WTC11 (cell line): ENCODE measurements around the gene SLAIN1. TPM values are rescaled to one million over a fixed set of nuclear protein-coding genes. Genes with fewer than 3 reads are reported as not detected.
A peak's percentile ranks its signal among the peaks of the same experiment; 100 is the strongest.

Experiments
- ATAC-seq: fragments of 200-7000 bp; cut with Tn5 transposase; 2 replicates; pipeline ENCODE4 v1.10.0; 2021; ENCODE audit warnings: mild to moderate bottlenecking, moderate library complexity
- CTCF ChIA-PET: fragments of 300-600 bp; sonication (Branson Sonifier 250); formaldehyde crosslinking; loops from one replicate; lab custom pipeline; 2021; ENCODE audit warnings: antibody characterized with exemption; lab: Charles Lee
- POLR2A ChIA-PET: fragments of 350-600 bp; sonication (Branson Sonifier 250); formaldehyde crosslinking; loops from one replicate; lab custom pipeline; 2021; ENCODE audit warnings: antibody characterized with exemption; lab: Charles Lee
- DNase-seq: peaks from one replicate; pipeline ENCODE4 v3.0.0; 2021; ENCODE audit warnings: low spot score
- H3K27ac Mint-ChIP-seq: 2 replicates; pipeline ENCODE4 v1.8.0; 2021; ENCODE audit warnings: mixed read lengths
- H3K27me3 Mint-ChIP-seq: 2 replicates; pipeline ENCODE4 v1.8.0; 2021; ENCODE audit warnings: low read depth, mild to moderate bottlenecking, moderate library complexity, mixed read lengths
- H3K36me3 Mint-ChIP-seq: 2 replicates; pipeline ENCODE4 v1.8.0; 2021; ENCODE audit warnings: mixed read lengths
- H3K4me1 Mint-ChIP-seq: 2 replicates; pipeline ENCODE4 v1.8.0; 2022; ENCODE audit warnings: mixed read lengths
- H3K4me3 Mint-ChIP-seq: 2 replicates; pipeline ENCODE4 v1.8.0; 2021; ENCODE audit warnings: mild to moderate bottlenecking, moderate library complexity, mixed read lengths
- H3K9me3 Mint-ChIP-seq: 2 replicates; pipeline ENCODE4 v1.8.0; 2021; ENCODE audit warnings: mixed read lengths
- CREM ChIP-seq: sonication (generic); formaldehyde crosslinking; IDR thresholded peaks from 2 replicates; pipeline ENCODE4 v1.8.1; 2022; ENCODE audit warnings: mild to moderate bottlenecking, missing genetic modification reagents, moderate library complexity
- CTCF ChIP-seq: fragments of 200-600 bp; IDR thresholded peaks from 2 replicates; pipeline ENCODE4 v1.8.0; 2022; ENCODE audit warnings: antibody characterized with exemption
- E2F1 ChIP-seq: sonication (generic); formaldehyde crosslinking; IDR thresholded peaks from 2 replicates; pipeline ENCODE4 v1.8.0; 2022; ENCODE audit warnings: mild to moderate bottlenecking, missing genetic modification reagents
- ELF4 ChIP-seq: sonication (generic); formaldehyde crosslinking; IDR thresholded peaks from 2 replicates; pipeline ENCODE4 v1.8.1; 2022; ENCODE audit warnings: low read depth, mild to moderate bottlenecking, moderate library complexity, missing genetic modification reagents
- EMX1 ChIP-seq: fragments of 250-450 bp; sonication (Bioruptor Pico); IDR thresholded peaks from 2 replicates; pipeline ENCODE4 v1.8.0; 2021; ENCODE audit warnings: mild to moderate bottlenecking
- ETV6 ChIP-seq: sonication (generic); formaldehyde crosslinking; IDR thresholded peaks from 2 replicates; pipeline ENCODE4 v1.8.1; 2022; ENCODE audit warnings: mild to moderate bottlenecking, missing genetic modification reagents
- FOXP1 ChIP-seq: sonication (generic); formaldehyde crosslinking; IDR thresholded peaks from 2 replicates; pipeline ENCODE4 v1.8.0; 2022; ENCODE audit warnings: missing genetic modification reagents, mild to moderate bottlenecking, moderate library complexity, borderline replicate concordance
- HMGXB4 ChIP-seq: sonication (generic); formaldehyde crosslinking; IDR thresholded peaks from 2 replicates; pipeline ENCODE4 v1.8.1; 2023; ENCODE audit warnings: mild to moderate bottlenecking, moderate library complexity, missing genetic modification reagents
- JAZF1 ChIP-seq: fragments of 250-450 bp; sonication (Bioruptor Pico); IDR thresholded peaks from 2 replicates; pipeline ENCODE4 v1.9.0; 2021; ENCODE audit warnings: moderate library complexity, mild to moderate bottlenecking, inconsistent platforms
- KAT7 ChIP-seq: sonication (generic); formaldehyde crosslinking; IDR thresholded peaks from 2 replicates; pipeline ENCODE4 v1.8.1; 2023; ENCODE audit warnings: missing genetic modification reagents, mild to moderate bottlenecking, borderline replicate concordance
- NR1H2 ChIP-seq: sonication (generic); formaldehyde crosslinking; IDR thresholded peaks from 2 replicates; pipeline ENCODE4 v1.9.0; 2021; ENCODE audit warnings: mild to moderate bottlenecking, moderate library complexity, missing genetic modification reagents
- NR3C1 ChIP-seq: sonication (generic); formaldehyde crosslinking; conservative IDR thresholded peaks from 2 replicates; pipeline ENCODE4 v1.8.1; 2023; ENCODE audit warnings: low read depth, mild to moderate bottlenecking, missing genetic modification reagents
- PRDM15 ChIP-seq: sonication (generic); formaldehyde crosslinking; IDR thresholded peaks from 2 replicates; pipeline ENCODE4 v1.8.0; 2022; ENCODE audit warnings: missing genetic modification reagents
- PREB ChIP-seq: sonication (generic); formaldehyde crosslinking; IDR thresholded peaks from 2 replicates; pipeline ENCODE4 v1.8.1; 2022; ENCODE audit warnings: mild to moderate bottlenecking, missing genetic modification reagents, moderate library complexity, borderline replicate concordance
- SMAD3 ChIP-seq: sonication (generic); formaldehyde crosslinking; IDR thresholded peaks from 2 replicates; pipeline ENCODE4 v1.8.0; 2022; ENCODE audit warnings: missing genetic modification reagents, mild to moderate bottlenecking, borderline replicate concordance
- TEAD4 ChIP-seq: sonication (generic); formaldehyde crosslinking; IDR thresholded peaks from 2 replicates; pipeline ENCODE4 v1.8.0; 2022; ENCODE audit warnings: mild to moderate bottlenecking, missing genetic modification reagents
- ZNF512 ChIP-seq: sonication (generic); formaldehyde crosslinking; IDR thresholded peaks from 2 replicates; pipeline ENCODE4 v1.8.1; 2022; ENCODE audit warnings: missing genetic modification reagents, borderline replicate concordance
- total RNA-seq: library from RNA; stranded (reverse); gene quantifications from 3 replicates; pipeline ENCODE4 v1.2.3, GENCODE V29; 2021

Gene SLAIN1
- total RNA-seq, 1 experiment from 2014 or later, result 29.7 TPM

GRCh38 chr13:77751513-77752456 is 54.3 kb downstream of the SLAIN1 start:
- peak; percentile 93 for ATAC-seq
- Mint-ChIP-seq H3K4me3 (no peak overlapping the region), H3K27me3 (no peaks in the 10 kb centered on the region), H3K27ac (peak overlapping the region; percentile 93), H3K9me3 (no peaks in the 10 kb centered on the region)
- POLR2A ChIA-PET, result no interaction called here
- peak; percentile 22 for DNase-seq
- TF ChIP-seq PRDM15 (CRISPR knock-in tag) (no peak), NR3C1 (CRISPR knock-in tag) (no peak), FOXP1 (CRISPR knock-in tag) (no peak), EMX1 (CRISPR knock-in tag) (no peak), E2F1 (CRISPR knock-in tag) (no peak), CTCF (peak; percentile 53), NR1H2 (no peak)
- TF ChIP-seq, all 79 proteins: peak for 1
- CTCF ChIA-PET, result interaction anchor here (0.6 to 2.3 kb wide), 14 partner anchors 9 to 1098 kb away, joined by 3 to 21 read pairs (median 3); no protein-coding TSS in a partner anchor
- peaks cover 7% of the 10 kb centered on the region for H3K4me1 Mint-ChIP-seq
- peaks cover 26% of the 10 kb centered on the region for H3K36me3 Mint-ChIP-seq

GRCh38 chr13:77752512-77753069 is 55.1 kb downstream of the SLAIN1 start:
- ATAC-seq (no peak), DNase-seq (no peak)
- peaks cover 21% of the 10 kb centered on the region for H3K36me3 Mint-ChIP-seq
- CTCF ChIA-PET, result interaction anchor here (0.6 to 2.3 kb wide), 5 partner anchors 10 to 1099 kb away, joined by 3 to 21 read pairs (median 3); no protein-coding TSS in a partner anchor
- POLR2A ChIA-PET, result no interaction called here
- H3K27ac Mint-ChIP-seq, result no peak overlapping the region
- no peak overlapping the region for H3K4me3 Mint-ChIP-seq
- peaks cover 7% of the 10 kb centered on the region for H3K4me1 Mint-ChIP-seq
- TF ChIP-seq SMAD3 (CRISPR knock-in tag) (no peak), KAT7 (CRISPR knock-in tag) (no peak), HMGXB4 (CRISPR knock-in tag) (no peak), CREM (CRISPR knock-in tag) (no peak), PREB (no peak), ETV6 (CRISPR knock-in tag) (no peak), TEAD4 (CRISPR knock-in tag) (no peak), JAZF1 (no peak), ZNF512 (no peak), ELF4 (CRISPR knock-in tag) (no peak)
- no peaks in the 10 kb centered on the region for H3K9me3 Mint-ChIP-seq
- no peaks in the 10 kb centered on the region for H3K27me3 Mint-ChIP-seq
